ENCODE measurements around the gene SNX4. TPM values are rescaled to one million over a fixed set of nuclear protein-coding genes. Genes with fewer than 3 reads are reported as not detected.
"Not testable (repeated sequence)": the region's sequence is repeated elsewhere in the genome, so short reads cannot be mapped to it uniquely, and the experiment has no call there.

SNX4 gene
- total and polyA plus RNA-seq, 8 donors, result 9.5 to 22.8 (median 18.0) TPM

DNA sequence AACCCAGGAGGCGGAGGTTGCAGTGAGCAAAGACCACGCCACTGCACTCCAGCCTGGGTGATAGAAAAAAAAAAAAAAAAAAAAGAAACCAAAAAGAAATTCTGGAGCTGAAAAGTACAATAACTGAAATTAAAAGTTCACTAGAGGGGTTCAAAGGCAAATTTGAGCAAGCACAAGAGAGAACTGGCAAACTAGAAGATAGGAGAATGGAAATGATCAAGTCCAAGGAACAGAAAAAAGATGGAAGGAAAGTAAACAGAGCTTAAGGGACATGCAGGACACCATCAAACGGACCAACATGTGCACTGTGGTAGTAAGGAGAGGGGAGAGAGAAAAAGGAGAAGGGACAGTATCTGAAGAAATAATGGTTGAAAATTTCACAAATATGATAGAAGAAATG lies 12.9 kb downstream of the SNX4 start:
- TF ChIP-seq, protein P1, sequence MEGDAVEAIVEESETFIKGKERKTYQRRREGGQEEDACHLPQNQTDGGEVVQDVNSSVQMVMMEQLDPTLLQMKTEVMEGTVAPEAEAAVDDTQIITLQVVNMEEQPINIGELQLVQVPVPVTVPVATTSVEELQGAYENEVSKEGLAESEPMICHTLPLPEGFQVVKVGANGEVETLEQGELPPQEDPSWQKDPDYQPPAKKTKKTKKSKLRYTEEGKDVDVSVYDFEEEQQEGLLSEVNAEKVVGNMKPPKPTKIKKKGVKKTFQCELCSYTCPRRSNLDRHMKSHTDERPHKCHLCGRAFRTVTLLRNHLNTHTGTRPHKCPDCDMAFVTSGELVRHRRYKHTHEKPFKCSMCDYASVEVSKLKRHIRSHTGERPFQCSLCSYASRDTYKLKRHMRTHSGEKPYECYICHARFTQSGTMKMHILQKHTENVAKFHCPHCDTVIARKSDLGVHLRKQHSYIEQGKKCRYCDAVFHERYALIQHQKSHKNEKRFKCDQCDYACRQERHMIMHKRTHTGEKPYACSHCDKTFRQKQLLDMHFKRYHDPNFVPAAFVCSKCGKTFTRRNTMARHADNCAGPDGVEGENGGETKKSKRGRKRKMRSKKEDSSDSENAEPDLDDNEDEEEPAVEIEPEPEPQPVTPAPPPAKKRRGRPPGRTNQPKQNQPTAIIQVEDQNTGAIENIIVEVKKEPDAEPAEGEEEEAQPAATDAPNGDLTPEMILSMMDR (IDR thresholded peaks at IDR 0.05), result no peak
- Histone ChIP-seq H3K27me3 (no peaks in the 10 kb centered on the region), H3K9me3 (no peaks in the 10 kb centered on the region), H3K4me3 (no peak overlapping the region), H3K4me1 (peaks cover 0 to 5% (median 0%) of the 10 kb centered on the region in 3 donors), H3K27ac (no peak overlapping the region), H3K36me3 (peaks cover 0 to 20% (median 0%) of the 10 kb centered on the region in 3 donors)
- ATAC-seq, result no peak
- 98 to 99% methylated on average over 3 of the region's 3 CpGs for WGBS, 2 donors
- DNase-seq, result no peak
- intact Hi-C loops (cut with DNase I), result no loop called here
- FAIRE-seq, result no peak

DNA sequence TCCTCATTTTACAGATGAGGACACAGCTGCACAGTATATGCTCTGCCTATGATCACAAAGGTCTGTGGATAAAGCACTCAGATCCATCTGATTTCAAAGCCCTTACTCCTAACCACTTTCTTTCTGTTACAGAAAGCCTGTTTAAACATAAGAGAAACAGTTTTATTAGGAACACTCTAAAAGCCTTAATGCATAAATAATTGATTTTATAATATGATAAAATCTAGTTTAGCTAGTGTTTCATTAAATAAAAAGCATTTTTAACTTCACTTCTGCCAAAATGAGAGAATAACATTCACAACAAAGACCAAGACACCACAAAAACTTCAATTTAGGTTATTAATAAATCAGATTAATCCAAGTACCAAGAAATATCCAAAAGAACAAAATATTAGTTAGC lies 21.4 kb downstream of the SNX4 start:
- Histone ChIP-seq H3K27me3 (no peaks in the 10 kb centered on the region), H3K4me3 (no peak overlapping the region), H3K27ac (no peak overlapping the region), H3K36me3 (peaks cover 0 to 19% (median 4%) of the 10 kb centered on the region in 3 donors), H3K4me1 (no peaks in the 10 kb centered on the region), H3K9me3 (no peaks in the 10 kb centered on the region)
- no peak for FAIRE-seq
- intact Hi-C loops (cut with DNase I), result no loop called here
- no peak for ATAC-seq
- TF ChIP-seq, protein P1 (IDR thresholded peaks at IDR 0.05), result no peak
- DNase-seq, result no peak

DNA sequence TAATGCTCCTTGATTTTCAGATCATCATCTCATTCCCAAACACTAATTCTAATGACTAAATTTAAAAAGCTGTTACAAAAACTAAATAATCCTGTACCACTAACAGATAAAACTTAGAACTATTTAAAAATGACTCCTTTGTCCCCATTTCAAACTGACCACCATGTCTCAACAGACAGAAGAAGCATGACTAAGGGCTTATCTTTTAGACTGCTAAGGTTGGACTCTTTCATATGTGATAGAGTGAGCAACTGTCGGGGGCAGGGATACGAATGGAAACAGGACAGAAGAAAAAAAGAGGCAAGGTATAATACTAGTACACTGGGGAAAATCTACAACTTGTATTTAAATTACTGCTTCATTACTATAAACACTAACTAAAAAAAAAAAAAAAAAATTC lies 23.3 kb downstream of the SNX4 start:
- Histone ChIP-seq H3K27me3 (no peaks in the 10 kb centered on the region), H3K36me3 (peaks cover 0 to 19% (median 9%) of the 10 kb centered on the region in 3 donors), H3K4me3 (no peak overlapping the region), H3K27ac (no peak overlapping the region), H3K9me3 (no peaks in the 10 kb centered on the region), H3K4me1 (no peaks in the 10 kb centered on the region)
- 92 to 98% methylated on average over 2 of the region's 2 CpGs for WGBS, 2 donors
- ATAC-seq (no peak), DNase-seq (no peak), FAIRE-seq (no peak)
- TF ChIP-seq, protein P1 (IDR thresholded peaks at IDR 0.05), result no peak
- intact Hi-C loops (cut with DNase I), result no loop called here

DNA sequence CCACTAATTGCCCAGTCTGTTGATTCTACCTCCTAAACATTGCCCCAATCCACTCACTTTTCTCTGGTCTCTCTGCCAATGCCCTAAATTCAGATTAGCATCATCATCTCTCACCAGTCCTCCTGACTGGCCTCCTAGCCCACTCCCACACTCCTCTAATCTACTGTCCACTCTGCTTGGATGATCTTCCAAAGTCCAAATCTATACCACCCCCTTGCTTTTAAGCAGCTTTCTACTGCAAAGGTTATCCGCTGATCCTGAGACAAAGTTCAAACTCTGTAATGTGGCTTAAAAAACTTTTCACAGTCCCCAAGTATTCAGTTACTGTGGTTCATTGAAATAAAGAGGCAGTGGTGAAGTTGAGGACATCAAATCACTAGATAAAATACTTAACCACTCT lies 37.6 kb downstream of the SNX4 start:
- no peaks in the 10 kb centered on the region for H3K27me3 ChIP-seq
- FAIRE-seq (no peak), DNase-seq (no peak), ATAC-seq (no peak)
- H3K36me3 ChIP-seq, result no peaks in the 10 kb centered on the region
- no peak overlapping the region for H3K4me3 ChIP-seq
- TF ChIP-seq, protein P1 (IDR thresholded peaks at IDR 0.05), result no peak
- no peaks in the 10 kb centered on the region for H3K4me1 ChIP-seq
- H3K9me3 ChIP-seq, result no peaks in the 10 kb centered on the region
- H3K27ac ChIP-seq, result no peak overlapping the region
- 98 to 100% methylated on average over 1 of the region's 1 CpG for WGBS, 2 donors
- intact Hi-C loops (cut with DNase I), result no loop called here

DNA sequence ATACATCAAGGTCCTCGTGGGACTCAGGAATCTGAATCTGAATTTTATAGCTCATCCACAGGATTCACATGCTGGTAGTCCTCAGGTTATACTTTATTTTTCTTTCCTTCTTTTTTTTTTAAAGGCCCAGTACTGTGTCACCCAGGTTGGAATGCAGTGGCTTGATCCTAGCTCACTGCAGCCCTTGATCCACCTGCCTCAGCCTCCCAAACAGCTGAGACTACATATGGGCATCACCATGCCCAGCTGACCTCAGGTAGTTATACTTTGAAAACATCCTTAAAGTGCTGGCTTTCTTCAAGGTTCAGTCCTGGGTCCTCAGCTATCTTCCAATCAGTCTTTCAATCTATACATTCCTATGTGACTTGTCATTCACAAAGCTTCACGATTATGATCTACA lies 38.2 kb downstream of the SNX4 start:
- no peaks in the 10 kb centered on the region for H3K4me1 ChIP-seq
- no peak for FAIRE-seq
- TF ChIP-seq, protein P1 (IDR thresholded peaks at IDR 0.05), result no peak
- ATAC-seq, result no peak
- 92 to 98% methylated on average over 2 of the region's 2 CpGs for WGBS, 2 donors
- no peaks in the 10 kb centered on the region for H3K27me3 ChIP-seq
- no peak overlapping the region for H3K27ac ChIP-seq
- DNase-seq, result no peak
- intact Hi-C loops (cut with DNase I), result no loop called here
- no peaks in the 10 kb centered on the region for H3K36me3 ChIP-seq
- H3K9me3 ChIP-seq, result no peaks in the 10 kb centered on the region
- H3K4me3 ChIP-seq, result no peak overlapping the region

DNA sequence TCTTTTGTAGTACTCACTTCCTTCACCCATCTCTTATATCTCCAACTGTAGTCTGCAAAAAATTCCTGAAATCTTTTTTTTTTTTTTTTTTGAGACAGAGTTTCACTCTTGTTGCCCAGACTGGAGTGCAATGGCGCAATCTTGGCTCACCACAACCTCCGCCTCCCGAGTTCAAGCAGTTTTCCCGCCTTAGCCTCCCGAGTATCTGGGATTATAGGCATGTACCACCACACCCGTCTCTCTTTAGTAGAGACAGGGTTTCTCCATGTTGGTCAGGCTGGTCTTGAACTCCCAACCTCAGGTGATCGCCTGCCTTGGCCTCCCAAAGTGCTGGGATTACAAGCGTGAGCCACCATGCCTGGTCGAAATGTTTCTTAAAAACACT lies 38.6 kb downstream of the SNX4 start:
- intact Hi-C loops (cut with DNase I); H3K27ac ChIP-seq; H3K36me3 ChIP-seq; H3K27me3 ChIP-seq; H3K4me1 ChIP-seq; H3K9me3 ChIP-seq; DNase-seq; H3K4me3 ChIP-seq; FAIRE-seq; ATAC-seq: not testable (repeated sequence)
- WGBS, 2 donors, result 91 to 95% methylated on average over 9 of the region's 9 CpGs

All from pancreas (tissue), 10 donors.